HEK293T (cell line): Measurements from ENCODE around the gene AQP6.

Experiments used
- CTCF ChIA-PET: fragments of 350-600 bp; formaldehyde crosslinking; extraction: SDS; loops from one replicate; lab custom pipeline; 2021; ENCODE audit warnings: antibody characterized with exemption, inconsistent platforms; lab: Yijun Ruan, JAX
- POLR2A ChIA-PET: fragments of 350-600 bp; formaldehyde crosslinking; extraction: SDS; loops from one replicate; lab custom pipeline; 2020; ENCODE audit warnings: antibody characterized with exemption, inconsistent platforms; lab: Yijun Ruan, JAX
- DNase-seq: peaks from one replicate; pipeline ENCODE4 v3.0.0; 2012; ENCODE audit warnings: mixed read lengths; ENCODE audit errors: extremely low spot score
- ARNT ChIP-seq: fragments of 450-650 bp; IDR thresholded peaks from 2 replicates; pipeline ENCODE4 v1.6.1; 2017; ENCODE audit warnings: mild to moderate bottlenecking
- BHLHE40 ChIP-seq: fragments of 450-650 bp; IDR thresholded peaks from 2 replicates; pipeline ENCODE4 v1.6.1; 2016; ENCODE audit warnings: mild to moderate bottlenecking, moderate library complexity, borderline replicate concordance
- CTBP1 ChIP-seq: fragments of 450-650 bp; IDR thresholded peaks from 2 replicates; pipeline ENCODE4 v1.6.1; 2016; ENCODE audit warnings: borderline replicate concordance
- ELF4 ChIP-seq: fragments of 450-650 bp; IDR thresholded peaks from 2 replicates; pipeline ENCODE4 v1.6.1; 2017; ENCODE audit warnings: antibody characterized with exemption
- FOXA1 ChIP-seq: fragments of 450-650 bp; IDR thresholded peaks from 2 replicates; pipeline ENCODE4 v1.6.1; 2016; ENCODE audit warnings: mild to moderate bottlenecking
- FOXK2 ChIP-seq: fragments of 450-650 bp; IDR thresholded peaks from 2 replicates; pipeline ENCODE4 v1.6.1; 2016; ENCODE audit warnings: mild to moderate bottlenecking
- FOXM1 ChIP-seq: fragments of 450-650 bp; IDR thresholded peaks from 2 replicates; pipeline ENCODE4 v1.6.1; 2017; ENCODE audit warnings: mild to moderate bottlenecking, borderline replicate concordance
- HDGF ChIP-seq: fragments of 450-650 bp; IDR thresholded peaks from 2 replicates; pipeline ENCODE4 v1.6.1; 2017; ENCODE audit warnings: antibody characterized with exemption, borderline replicate concordance
- L3MBTL2 ChIP-seq: fragments of 450-650 bp; conservative IDR thresholded peaks from 2 replicates; pipeline ENCODE4 v1.6.1; 2016; ENCODE audit warnings: mild to moderate bottlenecking
- LEF1 ChIP-seq: fragments of 450-650 bp; IDR thresholded peaks from 2 replicates; pipeline ENCODE4 v1.6.1; 2017; ENCODE audit warnings: mild to moderate bottlenecking, borderline replicate concordance
- NFRKB ChIP-seq: fragments of 450-650 bp; IDR thresholded peaks from 2 replicates; pipeline ENCODE4 v1.6.1; 2016; ENCODE audit warnings: mild to moderate bottlenecking, moderate library complexity
- PKNOX1 ChIP-seq: fragments of 450-650 bp; IDR thresholded peaks from 2 replicates; pipeline ENCODE4 v1.6.1; 2016
- SP1 ChIP-seq: fragments of 450-650 bp; IDR thresholded peaks from 2 replicates; pipeline ENCODE4 v1.6.1; 2017
- SUZ12 ChIP-seq: fragments of 450-650 bp; IDR thresholded peaks from 2 replicates; pipeline ENCODE4 v1.6.1; 2016; ENCODE audit warnings: mild to moderate bottlenecking
- TARDBP ChIP-seq: fragments of 450-650 bp; IDR thresholded peaks from 2 replicates; pipeline ENCODE4 v1.6.1; 2016
- ZNF384 ChIP-seq: fragments of 450-650 bp; IDR thresholded peaks from 2 replicates; pipeline ENCODE4 v1.6.1; 2016

Gene AQP6

GRCh38 chr12:49928471-49928870 is 44.3 kb upstream of the AQP6 start:
- no peak for DNase-seq
- ChIA-PET CTCF (interaction anchor here (0.8 to 2.5 kb wide), 2 partner anchors 17 to 62 kb away, joined by 3 to 11 read pairs; no protein-coding TSS in a partner anchor), POLR2A (no interaction called here)
- TF ChIP-seq LEF1: no peak
- TF ChIP-seq CTBP1: no peak
- TF ChIP-seq ARNT: no peak
- no peak for TF ChIP-seq SUZ12
- no peak for TF ChIP-seq ZNF384
- TF ChIP-seq NFRKB: no peak
- no peak for TF ChIP-seq ELF4
- TF ChIP-seq BHLHE40: no peak
- TF ChIP-seq SP1: no peak
- TF ChIP-seq L3MBTL2: no peak
- no peak for TF ChIP-seq FOXA1
- no peak for TF ChIP-seq FOXK2
- no peak for TF ChIP-seq PKNOX1
- no peak for TF ChIP-seq FOXM1
- no peak for TF ChIP-seq HDGF
- TF ChIP-seq TARDBP: no peak

- ChIA-PET POLR2A (no interaction called here), CTCF (no interaction called here)
- no peak for DNase-seq
- TF ChIP-seq SP1 (no peak), FOXA1 (no peak), PKNOX1 (no peak), FOXK2 (no peak), SUZ12 (no peak), LEF1 (no peak), FOXM1 (no peak), CTBP1 (no peak), L3MBTL2 (no peak), HDGF (no peak), ZNF384 (no peak), TARDBP (no peak), ELF4 (no peak)
These were observed 43.2 kb upstream of the AQP6 start for GRCh38 chr12:49929581-49929980.

GRCh38 chr12:49930515-49931288 is 42.0 kb upstream of the AQP6 start:
- DNase-seq: no peak
- ChIA-PET POLR2A (no interaction called here), CTCF (interaction anchor here (1.4 kb wide), 1 partner anchor 36 kb away, joined by 4 read pairs; no protein-coding TSS in a partner anchor)
- TF ChIP-seq NFRKB: no peak
- TF ChIP-seq TARDBP: no peak
- TF ChIP-seq FOXM1: no peak
- no peak for TF ChIP-seq SP1
- no peak for TF ChIP-seq FOXK2
- no peak for TF ChIP-seq ARNT
- TF ChIP-seq PKNOX1: no peak
- TF ChIP-seq CTBP1: no peak
- no peak for TF ChIP-seq ZNF384
- no peak for TF ChIP-seq SUZ12
- no peak for TF ChIP-seq FOXA1
- no peak for TF ChIP-seq LEF1
- no peak for TF ChIP-seq BHLHE40
- TF ChIP-seq L3MBTL2: no peak
- TF ChIP-seq HDGF: no peak

GRCh38 chr12:49932023-49932422 is 40.7 kb upstream of the AQP6 start:
- ChIA-PET POLR2A (interaction anchor here (1.1 kb wide), 1 partner anchor 13 kb away, joined by 3 read pairs; no protein-coding TSS in a partner anchor), CTCF (interaction anchor here (1.4 to 3.5 kb wide), 2 partner anchors 13 to 35 kb away, joined by 4 to 20 read pairs; no protein-coding TSS in a partner anchor)
- no peak for DNase-seq
- no peak for TF ChIP-seq FOXA1

GRCh38 chr12:49932533-49933130 is 40.1 kb upstream of the AQP6 start:
- TF ChIP-seq ARNT (no peak), BHLHE40 (no peak), SUZ12 (no peak), TARDBP (no peak), FOXA1 (no peak), HDGF (no peak)
- POLR2A ChIA-PET: interaction anchor here (1.1 kb wide), 1 partner anchor 12 kb away, joined by 3 read pairs; no protein-coding TSS in a partner anchor
- no peak for DNase-seq
- CTCF ChIA-PET: interaction anchor here (3.5 kb wide), 1 partner anchor 13 kb away, joined by 20 read pairs; no protein-coding TSS in a partner anchor

GRCh38 chr12:49933796-49934195 is 39.0 kb upstream of the AQP6 start:
- TF ChIP-seq ZNF384 (peak; percentile 23; the same call in 1 of the 2 replicates), FOXA1 (no peak)
- CTCF ChIA-PET: interaction anchor here (1.0 to 3.5 kb wide), 2 partner anchors 12 to 34 kb away, joined by 3 to 20 read pairs; no protein-coding TSS in a partner anchor
- POLR2A ChIA-PET: interaction anchor here (1.3 kb wide), 1 partner anchor 11 kb away, joined by 5 read pairs; no protein-coding TSS in a partner anchor
- no peak for DNase-seq
